ENCODE measurements around the gene DNAJC7.

The DNAJC7 gene

DNA sequence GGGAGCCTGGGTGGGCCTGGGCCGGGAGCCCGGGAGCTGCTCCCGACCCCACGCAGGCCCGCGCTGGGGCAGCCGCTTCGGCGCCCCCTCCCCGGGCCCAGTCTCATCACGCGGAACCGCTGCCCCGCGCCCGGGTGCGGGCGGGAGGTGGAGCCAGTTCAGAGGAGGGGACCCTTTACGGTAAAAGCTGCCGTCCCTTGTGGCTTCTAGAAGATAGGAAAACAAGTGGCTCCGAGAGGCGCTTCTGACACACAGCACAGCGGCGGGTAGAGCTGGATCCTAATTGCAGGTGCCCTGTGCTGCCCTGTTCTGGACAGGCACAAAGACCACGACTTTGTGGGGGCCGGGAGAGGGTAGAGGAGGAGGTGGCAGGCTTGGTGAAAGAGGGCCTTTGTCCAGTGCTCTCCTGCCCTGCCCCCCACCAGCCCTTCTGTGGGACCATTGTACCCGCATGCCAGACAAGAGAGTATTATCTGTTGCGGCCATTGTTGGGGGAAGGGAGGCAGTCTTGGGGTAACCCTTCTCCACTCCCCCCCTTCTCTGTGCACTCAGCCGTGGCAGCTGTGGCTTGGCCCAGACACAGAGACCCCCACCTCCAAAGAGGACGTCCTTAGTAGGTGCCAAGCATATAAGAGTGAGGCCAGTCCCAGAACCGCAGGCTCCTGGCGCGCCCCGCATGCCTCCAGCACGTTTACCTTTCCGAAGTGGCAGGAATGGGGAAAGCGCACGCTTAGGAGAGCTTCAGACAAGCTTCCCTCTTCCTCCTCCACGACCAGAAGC lies 49.9 kb downstream of the DNAJC7 start:
- Histone ChIP-seq H3K4me3 (ENCODE audit: low read length, poor library complexity, severe bottlenecking) (peak overlapping the region; percentile 83), H4K20me1 (ENCODE audit: insufficient read depth, low read length, poor library complexity, severe bottlenecking) (no peaks in the 10 kb centered on the region), H3K36me3 (ENCODE audit: insufficient read depth, low read length) (peaks cover 1% of the 10 kb centered on the region; the same call in 1 of the 2 replicates), H3K79me2 (ENCODE audit: insufficient read depth, low read length) (peaks cover 45% of the 10 kb centered on the region), H3F3A (ENCODE audit: low read depth) (no peaks in the 10 kb centered on the region; the same call in 1 of the 2 replicates), H3K9me3 (ENCODE audit: insufficient read depth, low read depth, low read length) (no peaks in the 10 kb centered on the region), H3K27me3 (ENCODE audit: insufficient read depth, low read length, poor library complexity, severe bottlenecking) (no peaks in the 10 kb centered on the region), H3K4me2 (ENCODE audit: low read depth, low read length, poor library complexity, severe bottlenecking) (peak overlapping the region; percentile 78), H3K9me2 (replicated peaks; ENCODE audit: low read depth, low read length) (no peaks in the 10 kb centered on the region), H2AFZ (ENCODE audit: low read length) (peak overlapping the region; percentile 81), H3K9ac (ENCODE audit: low read depth, low read length, poor library complexity, severe bottlenecking) (peak overlapping the region; percentile 88), H3K4me1 (ENCODE audit: insufficient read depth, low read length, poor library complexity, severe bottlenecking) (peaks cover 28% of the 10 kb centered on the region)
- TF ChIP-seq EZH2phosphoT487 (IDR thresholded peaks at IDR 0.05; ENCODE audit: borderline replicate concordance) = no peak
- TF ChIP-seq, protein P1, sequence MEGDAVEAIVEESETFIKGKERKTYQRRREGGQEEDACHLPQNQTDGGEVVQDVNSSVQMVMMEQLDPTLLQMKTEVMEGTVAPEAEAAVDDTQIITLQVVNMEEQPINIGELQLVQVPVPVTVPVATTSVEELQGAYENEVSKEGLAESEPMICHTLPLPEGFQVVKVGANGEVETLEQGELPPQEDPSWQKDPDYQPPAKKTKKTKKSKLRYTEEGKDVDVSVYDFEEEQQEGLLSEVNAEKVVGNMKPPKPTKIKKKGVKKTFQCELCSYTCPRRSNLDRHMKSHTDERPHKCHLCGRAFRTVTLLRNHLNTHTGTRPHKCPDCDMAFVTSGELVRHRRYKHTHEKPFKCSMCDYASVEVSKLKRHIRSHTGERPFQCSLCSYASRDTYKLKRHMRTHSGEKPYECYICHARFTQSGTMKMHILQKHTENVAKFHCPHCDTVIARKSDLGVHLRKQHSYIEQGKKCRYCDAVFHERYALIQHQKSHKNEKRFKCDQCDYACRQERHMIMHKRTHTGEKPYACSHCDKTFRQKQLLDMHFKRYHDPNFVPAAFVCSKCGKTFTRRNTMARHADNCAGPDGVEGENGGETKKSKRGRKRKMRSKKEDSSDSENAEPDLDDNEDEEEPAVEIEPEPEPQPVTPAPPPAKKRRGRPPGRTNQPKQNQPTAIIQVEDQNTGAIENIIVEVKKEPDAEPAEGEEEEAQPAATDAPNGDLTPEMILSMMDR (conservative IDR thresholded peaks at IDR 0.05; ENCODE audit: low read length) = no peak

DNA sequence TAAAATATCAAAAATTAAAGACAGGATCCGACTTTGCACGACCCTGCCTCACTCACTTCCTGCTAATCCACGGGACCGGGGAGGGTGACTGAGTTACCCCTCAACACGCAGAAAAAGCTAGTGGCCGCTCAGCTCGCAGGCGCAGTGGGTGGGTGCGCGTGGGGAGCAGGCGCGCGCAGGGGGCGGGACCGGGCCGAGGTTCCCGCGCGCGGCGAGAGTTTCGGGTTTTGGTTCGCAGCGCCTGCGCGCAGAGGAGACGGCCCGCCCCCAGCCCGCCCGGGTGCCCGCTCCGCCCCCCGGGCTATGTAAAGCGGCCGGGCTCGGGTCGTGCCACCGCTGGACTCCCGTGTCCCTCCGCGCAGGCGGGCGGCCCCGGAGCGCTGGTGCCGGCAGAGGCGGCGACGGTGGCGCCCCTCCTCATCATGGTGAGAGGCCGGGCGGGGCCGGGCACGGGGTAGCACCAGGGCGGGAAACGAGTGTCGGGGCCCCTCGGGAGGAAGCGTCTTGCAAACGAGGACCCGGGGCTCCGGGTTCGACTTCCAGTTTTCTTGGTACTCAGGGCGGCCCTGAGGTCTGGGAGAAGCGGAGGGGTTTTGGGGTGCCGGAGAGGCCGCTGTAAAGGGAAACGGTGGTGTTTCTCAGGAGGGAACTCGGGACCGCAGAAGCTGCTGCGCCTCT lies 50.6 kb downstream of the DNAJC7 start, which contains the start of gene CNP:
Gene CNP, plus strand, starts transcription at position 333 of the 678 bp plus-strand sequence. Its CDS starts 90 bp downstream, at position 423.
- no peaks in the 10 kb centered on the region; the same call in 1 of the 2 replicates for H3K36me3 ChIP-seq (ENCODE audit: insufficient read depth, low read length)
- no peaks in the 10 kb centered on the region for H4K20me1 ChIP-seq (ENCODE audit: insufficient read depth, low read length, poor library complexity, severe bottlenecking)

DNA sequence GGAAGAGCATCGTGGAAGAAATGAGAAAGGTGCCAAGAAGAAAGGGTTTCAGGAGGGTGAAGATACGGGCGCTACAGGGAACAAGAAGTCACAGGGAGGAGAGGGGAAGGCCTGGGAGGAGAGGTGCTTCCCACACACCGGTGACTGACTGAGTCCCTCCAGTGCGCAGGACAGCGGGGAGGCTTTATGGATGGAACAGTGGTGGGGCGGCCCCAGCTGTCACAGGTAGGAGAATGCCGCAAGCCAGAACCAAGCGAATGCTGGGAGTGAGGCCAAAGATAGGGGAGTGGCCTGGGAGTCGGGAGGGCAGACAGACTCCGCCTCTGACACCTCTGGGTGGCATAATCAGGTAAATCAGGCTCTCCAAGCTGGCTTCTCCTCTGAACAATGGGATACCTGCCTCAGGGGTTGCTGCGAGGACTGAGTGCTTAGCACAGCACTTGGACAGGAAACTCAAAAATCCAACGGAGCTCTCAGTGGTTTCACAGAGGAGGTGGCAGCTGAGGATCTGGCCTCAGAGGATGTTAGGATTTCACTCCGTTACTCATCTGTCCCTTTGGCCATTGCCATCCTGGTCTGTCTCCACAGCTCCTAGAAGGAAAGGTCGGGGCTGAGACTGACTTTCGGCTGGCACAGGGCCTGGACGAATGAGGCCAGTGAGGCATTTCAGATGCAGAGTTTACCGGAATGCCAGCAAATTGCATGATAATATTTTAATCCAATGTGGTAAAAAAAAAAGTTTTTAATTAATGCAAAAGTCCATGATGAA lies 51.4 kb downstream of the DNAJC7 start:
- H3K4me3 ChIP-seq (ENCODE audit: low read length, poor library complexity, severe bottlenecking) = peak overlapping the region; percentile 83
- no peaks in the 10 kb centered on the region for H3K9me3 ChIP-seq (ENCODE audit: insufficient read depth, low read depth, low read length)
- peak overlapping the region; percentile 89 for H3K4me2 ChIP-seq (ENCODE audit: low read depth, low read length, poor library complexity, severe bottlenecking)
- no peaks in the 10 kb centered on the region for H4K20me1 ChIP-seq (ENCODE audit: insufficient read depth, low read length, poor library complexity, severe bottlenecking)
- H3K9ac ChIP-seq (ENCODE audit: low read depth, low read length, poor library complexity, severe bottlenecking) = peak overlapping the region; percentile 88
- no peaks in the 10 kb centered on the region for H3K27me3 ChIP-seq (ENCODE audit: insufficient read depth, low read length, poor library complexity, severe bottlenecking)
- peak overlapping the region; percentile 70 for H2AFZ ChIP-seq (ENCODE audit: low read length)
- no peaks in the 10 kb centered on the region for H3K9me2 ChIP-seq (replicated peaks; ENCODE audit: low read depth, low read length)
- peaks cover 28% of the 10 kb centered on the region for H3K4me1 ChIP-seq (ENCODE audit: insufficient read depth, low read length, poor library complexity, severe bottlenecking)
- no peaks in the 10 kb centered on the region; the same call in 1 of the 2 replicates for H3K36me3 ChIP-seq (ENCODE audit: insufficient read depth, low read length)
- H3F3A ChIP-seq (ENCODE audit: low read depth) = no peaks in the 10 kb centered on the region; the same call in 1 of the 2 replicates
- H3K79me2 ChIP-seq (ENCODE audit: insufficient read depth, low read length) = peaks cover 39% of the 10 kb centered on the region
- TF ChIP-seq EZH2phosphoT487 (IDR thresholded peaks at IDR 0.05; ENCODE audit: borderline replicate concordance) = no peak
- TF ChIP-seq, protein P1 (conservative IDR thresholded peaks at IDR 0.05; ENCODE audit: low read length) = no peak

More for the DNA sequence above, 50.6 kb downstream of the DNAJC7 start, which contains the start of gene CNP:
- no peaks in the 10 kb centered on the region for H3K9me2 ChIP-seq (replicated peaks; ENCODE audit: low read depth, low read length)
- no peaks in the 10 kb centered on the region; the same call in 1 of the 2 replicates for H3F3A ChIP-seq (ENCODE audit: low read depth)
- peak within 1 kb of the TSS; percentile 81 for H2AFZ ChIP-seq (ENCODE audit: low read length)
- no peaks in the 10 kb centered on the region for H3K9me3 ChIP-seq (ENCODE audit: insufficient read depth, low read depth, low read length)
- peak within 1 kb of the TSS; percentile 83 for H3K4me3 ChIP-seq (ENCODE audit: low read length, poor library complexity, severe bottlenecking)
- TF ChIP-seq, protein P1 (conservative IDR thresholded peaks at IDR 0.05; ENCODE audit: low read length) = no peak
- TF ChIP-seq EZH2phosphoT487 (IDR thresholded peaks at IDR 0.05; ENCODE audit: borderline replicate concordance) = no peak
- peaks cover 43% of the 10 kb centered on the region for H3K79me2 ChIP-seq (ENCODE audit: insufficient read depth, low read length)
- peak within 1 kb of the TSS; percentile 88 for H3K9ac ChIP-seq (ENCODE audit: low read depth, low read length, poor library complexity, severe bottlenecking)
- H3K27me3 ChIP-seq (ENCODE audit: insufficient read depth, low read length, poor library complexity, severe bottlenecking) = no peaks in the 10 kb centered on the region
- peak within 1 kb of the TSS; percentile 89 for H3K4me2 ChIP-seq (ENCODE audit: low read depth, low read length, poor library complexity, severe bottlenecking)
- peaks cover 28% of the 10 kb centered on the region for H3K4me1 ChIP-seq (ENCODE audit: insufficient read depth, low read length, poor library complexity, severe bottlenecking)

Measured in Loucy (cell line).